HCT116 (cell line): ENCODE data around the gene ELK3. TPM values are rescaled to one million over a fixed set of nuclear protein-coding genes. Genes with fewer than 3 reads are reported as not detected.

Source experiments
- ATAC-seq: fragments of 200-7000 bp; cut with Tn5 transposase; 2 replicates; pipeline ENCODE4 v1.9.1; 2020; ENCODE audit warnings: mild to moderate bottlenecking, moderate library complexity
- BruUV-seq: library from RNA; stranded (reverse); fragments of 400-500 nt; replicated peaks from 2 replicates; lab custom pipeline; 2021; lab: Mats Ljungman, UMichigan
- CTCF ChIA-PET: fragments of 300-600 bp; sonication (Branson Sonifier 250); formaldehyde crosslinking; loops from one replicate; lab custom pipeline; 2021; ENCODE audit warnings: antibody characterized with exemption; lab: Charles Lee
- POLR2A ChIA-PET: fragments of 300-600, 350-600 bp; sonication (Branson Sonifier 250); formaldehyde crosslinking; loops from one replicate; lab custom pipeline; 2021; ENCODE audit warnings: antibody characterized with exemption; lab: Charles Lee
- RAD21 ChIA-PET, 2 experiments: fragments of 300-600 bp; sonication (Branson Sonifier 250); formaldehyde crosslinking; loops; one replicate each; lab custom pipeline; 2023; ENCODE audit warnings: low total read pairs in 2 of 2; ENCODE audit not compliant: uncharacterized antibody in 2 of 2, unreplicated experiment in 2 of 2, low non-redundant PET in 1 of 2; lab: Charles Lee
- DNase-seq: peaks from one replicate; pipeline ENCODE4 v3.0.0-alpha.2; 2010; ENCODE audit warnings: low read depth, low spot score
- H2AFZ ChIP-seq: fragments of 200-600 bp; shearing (Covaris generic), sonication (generic); 2 replicates; pipeline ENCODE4 v1.6.1; 2017; ENCODE audit warnings: low read depth, mixed run types, mixed read lengths, antibody characterized with exemption, low read length; ENCODE audit not compliant: poor library complexity, severe bottlenecking
- H3K27ac ChIP-seq: 2 replicates; pipeline ENCODE4 v1.5.1; 2012; ENCODE audit warnings: low read depth, low read length
- H3K27me3 ChIP-seq: fragments of 200-600 bp; sonication (generic); 2 replicates; pipeline ENCODE4 v1.6.1; 2016; ENCODE audit warnings: mixed run types, low read length, mixed read lengths; ENCODE audit not compliant: insufficient read depth
- H3K36me3 ChIP-seq, 2 experiments: fragments of 200-500 bp in 1 of 2; fragments of 200-600 bp in 1 of 2; sonication (Bioruptor generic) in 1 of 2; sonication (generic) in 1 of 2; 2 replicates each; pipeline versions ENCODE4 v1.5.1 to v1.6.1; 2014 to 2016; ENCODE audit warnings: low read length in 2 of 2, inconsistent platforms in 1 of 2, mixed read lengths in 1 of 2, mixed run types in 1 of 2; ENCODE audit not compliant: insufficient read depth in 2 of 2, control insufficient read depth in 1 of 2
- H3K4me1 ChIP-seq, 2 experiments: fragments of 200-600 bp in 1 of 2; sonication (generic) in 1 of 2; 2 replicates each; pipeline versions ENCODE4 v1.5.1 to v1.6.1; 2012 to 2017; ENCODE audit warnings: low read length in 2 of 2, inconsistent platforms in 1 of 2, mild to moderate bottlenecking in 1 of 2, mixed read lengths in 1 of 2, mixed run types in 1 of 2, moderate library complexity in 1 of 2; ENCODE audit not compliant: insufficient read depth in 2 of 2, control insufficient read depth in 1 of 2
- H3K4me2 ChIP-seq: fragments of 200-600 bp; sonication (generic); 2 replicates; pipeline ENCODE4 v1.6.1; 2017; ENCODE audit warnings: mixed run types, low read length, mixed read lengths
- H3K4me3 ChIP-seq, 2 experiments: fragments of 200-600 bp in 1 of 2; sonication (generic) in 1 of 2; replicated peaks in 1 of 2; 2 replicates each; pipeline ENCODE4 v1.5.1; 2011 to 2016; ENCODE audit warnings: low read length in 2 of 2, control low read depth in 1 of 2, low read depth in 1 of 2, mild to moderate bottlenecking in 1 of 2, mixed read lengths in 1 of 2, mixed run types in 1 of 2
- H3K79me2 ChIP-seq: fragments of 200-600 bp; sonication (generic); 2 replicates; pipeline ENCODE4 v1.6.1; 2017; ENCODE audit warnings: mild to moderate bottlenecking, mixed run types, low read length, moderate library complexity, mixed read lengths; ENCODE audit not compliant: insufficient read depth
- H3K9ac ChIP-seq: fragments of 200-600 bp; sonication (generic); 2 replicates; pipeline ENCODE4 v1.6.1; 2016; ENCODE audit warnings: low read length, mixed read lengths
- H3K9me2 ChIP-seq: fragments of 200-600 bp; sonication (generic), shearing (Covaris generic); 2 replicates; pipeline ENCODE4 v1.6.1; 2017; ENCODE audit warnings: mixed run types, mild to moderate bottlenecking, moderate library complexity; ENCODE audit not compliant: insufficient read depth
- H3K9me3 ChIP-seq, 2 experiments: fragments of 200-500 bp in 1 of 2; fragments of 200-600 bp in 1 of 2; sonication (Bioruptor generic) in 1 of 2; sonication (generic) in 1 of 2; 2 replicates each; pipeline ENCODE4 v1.6.1; 2014 to 2017; ENCODE audit warnings: low read length in 2 of 2, mixed read lengths in 2 of 2, inconsistent platforms in 1 of 2, low read depth in 1 of 2, mild to moderate bottlenecking in 1 of 2, mixed run types in 1 of 2, moderate library complexity in 1 of 2; ENCODE audit not compliant: control insufficient read depth in 1 of 2, insufficient read depth in 1 of 2
- H4K20me1 ChIP-seq: fragments of 200-600 bp; sonication (generic), shearing (Covaris generic); 2 replicates; pipeline ENCODE4 v1.6.1; 2017; ENCODE audit warnings: mixed run types, mild to moderate bottlenecking, moderate library complexity; ENCODE audit not compliant: insufficient read depth
- CBX3 ChIP-seq: IDR thresholded peaks from 2 replicates; pipeline ENCODE4 v1.6.1; 2012; ENCODE audit warnings: low read depth
- CEBPB ChIP-seq: IDR thresholded peaks from 2 replicates; pipeline ENCODE4 v1.6.1; 2012; ENCODE audit warnings: low read depth
- EGR1 ChIP-seq: IDR thresholded peaks from 2 replicates; pipeline ENCODE4 v1.6.1; 2012; ENCODE audit warnings: low read depth
- ELF1 ChIP-seq: IDR thresholded peaks from 2 replicates; pipeline ENCODE4 v1.6.1; 2012; ENCODE audit warnings: low read depth, borderline replicate concordance
- EZH2 ChIP-seq: fragments of 200-600 bp; sonication (generic); IDR thresholded peaks from 2 replicates; pipeline ENCODE4 v1.6.1; 2017; ENCODE audit warnings: antibody characterized with exemption, mixed run types
- FOSL1 ChIP-seq: IDR thresholded peaks from 2 replicates; pipeline ENCODE4 v1.6.1; 2012; ENCODE audit warnings: low read depth
- POLR2A ChIP-seq: IDR thresholded peaks from 2 replicates; pipeline ENCODE4 v1.7.0; 2011; ENCODE audit warnings: borderline replicate concordance; ENCODE audit not compliant: insufficient read depth, insufficient read length; ENCODE audit errors: extremely low read depth
- RAD21 ChIP-seq: IDR thresholded peaks from 2 replicates; pipeline ENCODE4 v1.6.1; 2012; ENCODE audit warnings: low read depth, mild to moderate bottlenecking
- SIN3A ChIP-seq: IDR thresholded peaks from 2 replicates; pipeline ENCODE4 v1.6.1; 2012; ENCODE audit warnings: low read depth
- SP1 ChIP-seq: IDR thresholded peaks from 2 replicates; pipeline ENCODE4 v1.6.1; 2012; ENCODE audit warnings: low read depth
- SRF ChIP-seq: IDR thresholded peaks from 2 replicates; pipeline ENCODE4 v1.6.1; 2012; ENCODE audit warnings: low read depth
- TCF7L2 ChIP-seq: IDR thresholded peaks from 2 replicates; pipeline ENCODE4 v1.7.0; 2011; ENCODE audit warnings: borderline replicate concordance, inconsistent platforms; ENCODE audit not compliant: insufficient read depth, insufficient read length; ENCODE audit errors: extremely low read depth
- YY1 ChIP-seq: IDR thresholded peaks from 2 replicates; pipeline ENCODE4 v1.6.1; 2011; ENCODE audit warnings: low read length, low read depth, moderate library complexity, mild to moderate bottlenecking; ENCODE audit not compliant: insufficient replicate concordance; ENCODE audit errors: extremely low read depth
- ZFX ChIP-seq: fragments of 450-650 bp; IDR thresholded peaks from 2 replicates; pipeline ENCODE4 v1.6.1; 2017
- ZNF274 ChIP-seq: fragments of 200-500 bp; sonication (Bioruptor generic); IDR thresholded peaks from 2 replicates; pipeline ENCODE4 v1.6.1; 2014; ENCODE audit warnings: mild to moderate bottlenecking, low read depth, low read length, inconsistent platforms
- intact Hi-C: fragments of 100-400 bp; cut with micrococcal nuclease; formaldehyde crosslinking; loops from 2 replicates; pipeline ENCODE4 v1.10.0; 2022
- total RNA-seq: library from RNA; stranded (reverse); gene quantifications from one replicate; pipeline ENCODE4 v1.2.1, GENCODE V29; 2021; ENCODE audit not compliant: unreplicated experiment
- TF ChIP-seq, protein P1 (sequence below): IDR thresholded peaks from 2 replicates; pipeline ENCODE4 v1.6.1; 2012
- TF ChIP-seq, protein P2 (sequence below): IDR thresholded peaks from 2 replicates; pipeline ENCODE4 v1.6.1; 2012
- TF ChIP-seq, protein P3 (sequence below): IDR thresholded peaks from 2 replicates; pipeline ENCODE4 v1.6.1; 2012; ENCODE audit warnings: low read depth

ELK3 gene
- total RNA-seq, 1 experiment from 2014 or later = 45.6 TPM

DNA sequence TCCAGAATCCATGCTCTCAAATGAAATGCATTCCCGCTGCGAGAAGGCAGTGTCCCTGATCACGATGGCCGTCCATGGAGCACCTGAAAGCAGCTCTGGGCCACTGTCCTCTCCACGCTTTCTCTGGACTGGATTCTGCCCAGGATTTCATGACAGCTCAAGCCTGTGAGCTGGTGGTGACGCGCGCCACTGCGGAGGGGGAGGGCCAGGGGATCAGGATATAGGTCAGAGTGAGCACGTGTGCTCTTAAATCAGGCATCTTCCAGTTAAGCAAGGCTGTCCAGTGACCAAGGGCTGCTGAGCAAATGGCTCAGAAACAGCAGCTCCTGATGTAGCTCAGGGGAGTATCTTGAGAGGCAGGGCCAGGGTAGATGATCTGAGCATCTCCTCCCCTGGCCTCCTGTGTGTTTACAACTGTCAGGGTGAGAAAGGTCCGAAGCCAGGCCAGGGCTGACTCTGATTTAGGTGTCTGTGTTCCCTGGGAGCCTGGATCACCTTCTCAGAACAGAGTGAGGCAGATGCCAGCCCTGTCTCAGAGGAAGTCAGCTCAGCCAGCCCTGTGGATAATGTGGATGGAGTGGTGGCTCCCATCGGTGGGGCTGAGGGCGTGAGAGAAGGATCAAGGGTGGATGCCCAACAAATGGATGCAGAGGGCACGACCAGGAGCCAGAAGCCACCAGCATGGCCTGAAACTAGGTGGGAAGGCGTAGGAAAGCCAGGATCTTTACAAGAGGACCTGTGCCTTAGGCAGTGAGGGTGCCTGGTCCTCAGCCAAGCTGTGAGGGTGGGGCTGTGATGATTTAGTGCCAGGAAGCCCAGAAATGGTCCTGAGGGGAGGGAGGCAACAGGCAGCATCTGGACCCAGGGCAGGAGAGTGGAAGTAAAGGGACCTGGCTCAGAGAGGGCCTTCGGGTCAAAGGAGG is 55.3 kb downstream of the ELK3 start:
- no peak for DNase-seq
- CTCF ChIA-PET = no interaction called here
- peak; percentile 25; the same call in 1 of the 2 replicates for ATAC-seq
- peaks cover 13 to 27% of the 10 kb centered on the region in 2 experiments; a peak in 3 of 4 replicates for H3K36me3 ChIP-seq
- POLR2A ChIA-PET = no interaction called here
- no peaks in the 10 kb centered on the region for H3K27me3 ChIP-seq
- peaks cover 0 to 7% of the 10 kb centered on the region in 2 experiments; a peak in 1 of 4 replicates for H3K4me1 ChIP-seq
- peaks cover 51% of the 10 kb centered on the region for H3K79me2 ChIP-seq
- H3K27ac ChIP-seq = no peak overlapping the region
- H4K20me1 ChIP-seq = 0 out of 2 replicates have a peak, but pooled peaks cover 5% of the 10 kb centered on the region
- intact Hi-C loops = no loop called here
- no TSS peak for BruUV-seq
- no peaks in the 10 kb centered on the region for H3K9me3 ChIP-seq
- no peak overlapping the region for H3K4me3 ChIP-seq
- no peaks in the 10 kb centered on the region for H3K9me2 ChIP-seq
- H3K4me2 ChIP-seq = no peak overlapping the region
- no peak overlapping the region for H3K9ac ChIP-seq
- RAD21 ChIA-PET = no interaction called here
- TF ChIP-seq EGR1 = no peak
- no peak for TF ChIP-seq ZNF274
- TF ChIP-seq CBX3 = no peak
- TF ChIP-seq, protein P1, sequence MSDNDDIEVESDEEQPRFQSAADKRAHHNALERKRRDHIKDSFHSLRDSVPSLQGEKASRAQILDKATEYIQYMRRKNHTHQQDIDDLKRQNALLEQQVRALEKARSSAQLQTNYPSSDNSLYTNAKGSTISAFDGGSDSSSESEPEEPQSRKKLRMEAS = no peak
- TF ChIP-seq, protein P2, sequence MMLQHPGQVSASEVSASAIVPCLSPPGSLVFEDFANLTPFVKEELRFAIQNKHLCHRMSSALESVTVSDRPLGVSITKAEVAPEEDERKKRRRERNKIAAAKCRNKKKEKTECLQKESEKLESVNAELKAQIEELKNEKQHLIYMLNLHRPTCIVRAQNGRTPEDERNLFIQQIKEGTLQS = no peak
- TF ChIP-seq ELF1 = no peak
- no peak for TF ChIP-seq CEBPB
- no peak for TF ChIP-seq RAD21
- TF ChIP-seq, protein P3, sequence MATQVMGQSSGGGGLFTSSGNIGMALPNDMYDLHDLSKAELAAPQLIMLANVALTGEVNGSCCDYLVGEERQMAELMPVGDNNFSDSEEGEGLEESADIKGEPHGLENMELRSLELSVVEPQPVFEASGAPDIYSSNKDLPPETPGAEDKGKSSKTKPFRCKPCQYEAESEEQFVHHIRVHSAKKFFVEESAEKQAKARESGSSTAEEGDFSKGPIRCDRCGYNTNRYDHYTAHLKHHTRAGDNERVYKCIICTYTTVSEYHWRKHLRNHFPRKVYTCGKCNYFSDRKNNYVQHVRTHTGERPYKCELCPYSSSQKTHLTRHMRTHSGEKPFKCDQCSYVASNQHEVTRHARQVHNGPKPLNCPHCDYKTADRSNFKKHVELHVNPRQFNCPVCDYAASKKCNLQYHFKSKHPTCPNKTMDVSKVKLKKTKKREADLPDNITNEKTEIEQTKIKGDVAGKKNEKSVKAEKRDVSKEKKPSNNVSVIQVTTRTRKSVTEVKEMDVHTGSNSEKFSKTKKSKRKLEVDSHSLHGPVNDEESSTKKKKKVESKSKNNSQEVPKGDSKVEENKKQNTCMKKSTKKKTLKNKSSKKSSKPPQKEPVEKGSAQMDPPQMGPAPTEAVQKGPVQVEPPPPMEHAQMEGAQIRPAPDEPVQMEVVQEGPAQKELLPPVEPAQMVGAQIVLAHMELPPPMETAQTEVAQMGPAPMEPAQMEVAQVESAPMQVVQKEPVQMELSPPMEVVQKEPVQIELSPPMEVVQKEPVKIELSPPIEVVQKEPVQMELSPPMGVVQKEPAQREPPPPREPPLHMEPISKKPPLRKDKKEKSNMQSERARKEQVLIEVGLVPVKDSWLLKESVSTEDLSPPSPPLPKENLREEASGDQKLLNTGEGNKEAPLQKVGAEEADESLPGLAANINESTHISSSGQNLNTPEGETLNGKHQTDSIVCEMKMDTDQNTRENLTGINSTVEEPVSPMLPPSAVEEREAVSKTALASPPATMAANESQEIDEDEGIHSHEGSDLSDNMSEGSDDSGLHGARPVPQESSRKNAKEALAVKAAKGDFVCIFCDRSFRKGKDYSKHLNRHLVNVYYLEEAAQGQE = no peak
- TF ChIP-seq SIN3A = no peak
- TF ChIP-seq TCF7L2 = no peak
- TF ChIP-seq SRF = no peak
- TF ChIP-seq SP1 = no peak
- no peak for TF ChIP-seq YY1
- no peak for TF ChIP-seq EZH2
- no peak for TF ChIP-seq POLR2A
- TF ChIP-seq ZFX = no peak
- TF ChIP-seq FOSL1 = no peak
- TF ChIP-seq, all 23 proteins: peak for 0
- H2AFZ ChIP-seq = no peak overlapping the region
